Upper lobe of right lung (tissue), 1 donor: ENCODE results near the gene SHANK2. TPM values are rescaled to one million over a fixed set of nuclear protein-coding genes. Genes with fewer than 3 reads are reported as not detected.

Experiments
- ATAC-seq: fragments of 200-7000 bp; cut with Tn5 transposase; one replicate; pipeline ENCODE4 v1.9.1; 2020; ENCODE audit warnings: mild to moderate bottlenecking, moderate library complexity
- DNase-seq: peaks from one replicate; pipeline ENCODE4 v3.0.0-alpha.2; 2020
- H3K27ac ChIP-seq: fragments of 200-600 bp; one replicate; pipeline ENCODE4 v1.8.0; 2022
- H3K27me3 ChIP-seq: fragments of 200-600 bp; one replicate; pipeline ENCODE4 v1.8.0; 2022; ENCODE audit warnings: mild to moderate bottlenecking
- H3K36me3 ChIP-seq: fragments of 200-600 bp; one replicate; pipeline ENCODE4 v1.8.0; 2022
- H3K4me1 ChIP-seq: fragments of 200-600 bp; one replicate; pipeline ENCODE4 v1.8.0; 2022
- H3K4me3 ChIP-seq: fragments of 200-600 bp; one replicate; pipeline ENCODE4 v1.8.0; 2022; ENCODE audit warnings: mild to moderate bottlenecking
- H3K9me3 ChIP-seq: fragments of 200-600 bp; one replicate; pipeline ENCODE4 v1.8.0; 2022
- intact Hi-C: fragments of 100-400 bp; cut with DNase I; formaldehyde crosslinking; loops from one replicate; pipeline ENCODE4 v1.11.0; 2022
- total RNA-seq: library from RNA; stranded (reverse); fragmentation: NEBNext Ultra II Directional; extraction: Animal tissue kit (Norgen Biotek cat#: 25700); gene quantifications from one replicate; pipeline ENCODE4 v1.2.1, GENCODE V29; 2021
- TF ChIP-seq, protein P1 (sequence below): fragments of 200-600 bp; IDR thresholded peaks from one replicate; pipeline ENCODE4 v1.8.0; 2022; ENCODE audit warnings: antibody characterized with exemption
- donor health status: DM: no; HTN: yes; CAD: no; lungs with severe emphysema.

Gene SHANK2
- total RNA-seq, 1 donor from 2014 or later: 62.5 TPM

DNA sequence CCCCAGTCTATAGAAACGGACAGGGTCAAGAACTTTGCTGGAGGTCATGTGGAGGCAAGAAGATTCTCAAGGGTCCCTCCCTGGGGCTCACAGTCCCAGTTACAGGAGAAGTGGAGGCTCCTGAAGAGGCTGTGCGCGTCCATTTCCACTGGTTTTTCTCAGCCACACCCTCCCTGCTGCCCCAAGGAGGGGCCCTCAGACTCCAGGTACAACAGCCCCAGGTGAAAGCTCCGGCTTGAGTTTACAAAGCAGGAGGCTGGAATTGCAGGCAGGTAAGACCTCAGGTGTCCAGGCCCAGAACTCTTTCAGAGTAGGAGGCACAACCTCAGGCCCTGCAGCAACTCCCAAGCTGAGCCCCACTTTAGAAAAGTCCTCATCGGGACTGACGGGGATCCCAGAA, 3.1 kb downstream of the SHANK2 start:
- H3K4me1 ChIP-seq: peaks cover 6% of the 10 kb centered on the region
- no peak overlapping the region for H3K27ac ChIP-seq
- TF ChIP-seq, protein P1, sequence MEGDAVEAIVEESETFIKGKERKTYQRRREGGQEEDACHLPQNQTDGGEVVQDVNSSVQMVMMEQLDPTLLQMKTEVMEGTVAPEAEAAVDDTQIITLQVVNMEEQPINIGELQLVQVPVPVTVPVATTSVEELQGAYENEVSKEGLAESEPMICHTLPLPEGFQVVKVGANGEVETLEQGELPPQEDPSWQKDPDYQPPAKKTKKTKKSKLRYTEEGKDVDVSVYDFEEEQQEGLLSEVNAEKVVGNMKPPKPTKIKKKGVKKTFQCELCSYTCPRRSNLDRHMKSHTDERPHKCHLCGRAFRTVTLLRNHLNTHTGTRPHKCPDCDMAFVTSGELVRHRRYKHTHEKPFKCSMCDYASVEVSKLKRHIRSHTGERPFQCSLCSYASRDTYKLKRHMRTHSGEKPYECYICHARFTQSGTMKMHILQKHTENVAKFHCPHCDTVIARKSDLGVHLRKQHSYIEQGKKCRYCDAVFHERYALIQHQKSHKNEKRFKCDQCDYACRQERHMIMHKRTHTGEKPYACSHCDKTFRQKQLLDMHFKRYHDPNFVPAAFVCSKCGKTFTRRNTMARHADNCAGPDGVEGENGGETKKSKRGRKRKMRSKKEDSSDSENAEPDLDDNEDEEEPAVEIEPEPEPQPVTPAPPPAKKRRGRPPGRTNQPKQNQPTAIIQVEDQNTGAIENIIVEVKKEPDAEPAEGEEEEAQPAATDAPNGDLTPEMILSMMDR: no peak
- peaks cover 34% of the 10 kb centered on the region for H3K27me3 ChIP-seq
- DNase-seq (peak; percentile 51), ATAC-seq (no peak)
- no peaks in the 10 kb centered on the region for H3K36me3 ChIP-seq
- no peak overlapping the region for H3K4me3 ChIP-seq
- no peaks in the 10 kb centered on the region for H3K9me3 ChIP-seq
- intact Hi-C loops: no loop called here

DNA sequence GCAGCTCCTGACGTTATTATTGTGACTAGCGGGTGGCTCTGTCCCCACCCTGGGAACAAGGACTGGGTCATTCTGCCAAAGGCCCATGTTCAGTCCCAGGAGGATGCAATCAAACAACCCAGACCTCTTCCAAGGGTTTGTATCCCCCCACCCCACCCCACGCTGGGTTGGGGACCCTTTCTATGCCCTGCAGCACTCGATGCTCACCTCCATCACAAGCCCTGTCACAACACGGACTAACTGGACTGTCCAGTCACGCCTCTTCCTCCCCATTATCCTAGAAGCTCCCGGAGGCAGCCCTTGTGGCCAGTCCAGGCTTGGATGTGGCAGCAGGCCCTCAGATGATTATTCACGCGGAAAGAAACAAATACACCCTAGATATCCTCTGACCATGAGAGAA, 3.7 kb downstream of the SHANK2 start:
- Histone ChIP-seq H3K36me3 (no peaks in the 10 kb centered on the region), H3K9me3 (no peaks in the 10 kb centered on the region), H3K27me3 (peaks cover 34% of the 10 kb centered on the region), H3K27ac (no peak overlapping the region), H3K4me1 (peaks cover 6% of the 10 kb centered on the region), H3K4me3 (no peak overlapping the region)
- intact Hi-C loops: no loop called here
- DNase-seq (peak; percentile 36), ATAC-seq (no peak)
- TF ChIP-seq, protein P1: no peak

DNA sequence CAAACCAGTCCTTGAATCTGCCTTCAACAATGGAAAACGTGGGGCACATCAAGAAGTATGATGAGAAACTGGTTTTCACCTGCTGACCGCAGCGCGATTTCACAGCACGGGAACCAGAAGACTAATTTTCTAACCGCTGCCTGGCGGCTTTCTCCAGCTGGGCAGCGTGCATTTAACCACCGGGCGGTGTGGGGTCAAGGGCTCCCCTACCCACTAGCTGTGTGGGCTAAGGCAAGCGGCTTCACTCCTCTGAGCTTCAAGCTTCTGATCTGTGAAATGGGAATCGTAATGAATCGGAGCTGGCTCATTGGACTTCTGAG, 4.2 kb downstream of the SHANK2 start:
- no peaks in the 10 kb centered on the region for H3K36me3 ChIP-seq
- ATAC-seq (no peak), DNase-seq (no peak)
- peaks cover 34% of the 10 kb centered on the region for H3K27me3 ChIP-seq
- no peak overlapping the region for H3K27ac ChIP-seq
- H3K9me3 ChIP-seq: no peaks in the 10 kb centered on the region
- intact Hi-C loops: no loop called here
- TF ChIP-seq, protein P1: no peak
- H3K4me3 ChIP-seq: no peak overlapping the region
- peaks cover 6% of the 10 kb centered on the region for H3K4me1 ChIP-seq

DNA sequence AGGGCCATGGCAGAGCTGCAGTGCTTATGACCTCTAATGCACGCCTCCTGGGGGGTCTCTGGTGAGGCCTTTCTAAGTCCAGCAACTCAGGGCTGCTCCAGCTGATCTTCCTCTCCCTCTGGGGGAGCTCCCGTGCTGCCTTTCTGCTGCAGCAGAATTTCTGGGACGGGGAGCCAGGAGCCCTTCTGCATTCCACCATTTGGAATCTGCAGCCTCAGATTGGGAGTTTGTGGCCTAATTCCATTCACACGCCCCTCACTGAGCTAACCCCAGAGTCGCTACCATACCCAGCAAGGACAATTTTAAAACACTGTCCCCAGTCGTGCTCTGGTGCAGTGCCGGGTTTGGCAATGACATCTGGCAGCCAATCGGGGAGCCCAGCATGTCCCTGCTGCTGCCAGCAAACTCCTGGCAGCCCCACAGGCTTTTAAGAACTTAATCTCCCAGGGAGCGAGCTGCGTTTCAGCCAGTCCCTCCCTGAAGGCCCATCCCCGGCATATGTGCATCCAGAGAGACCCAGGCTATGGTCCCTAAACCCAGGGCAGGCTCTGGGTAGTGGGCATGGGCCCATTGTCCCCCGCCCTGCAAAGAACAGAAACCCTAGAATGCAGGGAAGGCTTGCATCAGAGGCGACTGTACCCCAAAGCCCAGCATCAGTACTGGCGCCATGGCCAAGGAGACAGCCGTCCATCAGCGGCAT, 4.7 kb downstream of the SHANK2 start:
- H3K9me3 ChIP-seq: no peaks in the 10 kb centered on the region
- no peak overlapping the region for H3K27ac ChIP-seq
- TF ChIP-seq, protein P1: no peak
- no peak overlapping the region for H3K4me3 ChIP-seq
- ATAC-seq (no peak), DNase-seq (peak; percentile 48)
- H3K27me3 ChIP-seq: peaks cover 34% of the 10 kb centered on the region
- intact Hi-C loops: no loop called here
- no peaks in the 10 kb centered on the region for H3K36me3 ChIP-seq
- peaks cover 6% of the 10 kb centered on the region for H3K4me1 ChIP-seq

DNA sequence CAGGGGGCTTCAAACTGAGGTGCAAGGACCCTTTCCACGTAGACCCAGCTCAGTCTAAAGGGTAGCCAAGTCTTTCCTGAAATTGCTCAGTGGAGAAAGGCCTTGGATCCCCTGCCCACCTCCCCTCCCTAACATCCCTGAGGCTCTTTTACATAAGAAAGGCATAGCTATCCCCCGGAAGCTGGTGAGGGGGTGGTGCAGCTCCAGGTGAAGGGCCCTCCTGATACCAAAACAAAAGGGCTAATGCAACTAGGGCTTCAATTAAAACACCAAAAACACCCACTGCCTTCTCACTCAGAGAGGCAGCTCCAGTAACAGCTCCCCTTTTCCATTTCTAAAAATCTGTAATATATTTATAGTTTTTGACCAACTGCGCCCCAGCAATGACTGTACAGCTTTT, 5.8 kb downstream of the SHANK2 start:
- H3K4me3 ChIP-seq: no peak overlapping the region
- H3K4me1 ChIP-seq: peaks cover 6% of the 10 kb centered on the region
- DNase-seq: no peak
- H3K27me3 ChIP-seq: peaks cover 28% of the 10 kb centered on the region
- H3K36me3 ChIP-seq: no peaks in the 10 kb centered on the region
- H3K27ac ChIP-seq: no peak overlapping the region
- no peaks in the 10 kb centered on the region for H3K9me3 ChIP-seq
- TF ChIP-seq, protein P1: no peak
- no peak for ATAC-seq
- intact Hi-C loops: no loop called here
